Medulla oblongata (tissue), 1 donor: ENCODE measurements around the gene ARHGEF28.

Source experiments
- DNase-seq: peaks from one replicate; pipeline ENCODE4 v3.0.0-alpha.2; 2015; ENCODE audit errors: extremely low spot score

ARHGEF28 gene

DNA sequence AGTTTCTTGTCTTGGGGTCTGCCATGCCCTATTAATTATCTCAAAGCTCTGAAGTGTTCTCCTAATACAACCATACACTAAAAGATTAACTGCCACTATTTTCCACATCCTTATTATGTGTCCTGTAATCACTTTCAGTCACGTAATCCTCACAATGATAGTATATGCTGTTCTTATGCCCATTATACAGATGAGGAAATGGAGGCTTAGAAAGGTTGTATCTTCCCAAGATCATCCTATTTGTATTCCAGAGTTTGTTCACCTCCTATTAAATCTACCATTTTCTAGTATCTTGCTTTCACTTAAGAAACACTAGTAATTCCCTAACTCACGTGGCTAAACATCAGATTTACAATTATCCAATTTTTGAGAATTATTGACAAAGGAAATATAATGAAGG lies 2.9 kb upstream of the ARHGEF28 start:
- DNase-seq: no peak

DNA sequence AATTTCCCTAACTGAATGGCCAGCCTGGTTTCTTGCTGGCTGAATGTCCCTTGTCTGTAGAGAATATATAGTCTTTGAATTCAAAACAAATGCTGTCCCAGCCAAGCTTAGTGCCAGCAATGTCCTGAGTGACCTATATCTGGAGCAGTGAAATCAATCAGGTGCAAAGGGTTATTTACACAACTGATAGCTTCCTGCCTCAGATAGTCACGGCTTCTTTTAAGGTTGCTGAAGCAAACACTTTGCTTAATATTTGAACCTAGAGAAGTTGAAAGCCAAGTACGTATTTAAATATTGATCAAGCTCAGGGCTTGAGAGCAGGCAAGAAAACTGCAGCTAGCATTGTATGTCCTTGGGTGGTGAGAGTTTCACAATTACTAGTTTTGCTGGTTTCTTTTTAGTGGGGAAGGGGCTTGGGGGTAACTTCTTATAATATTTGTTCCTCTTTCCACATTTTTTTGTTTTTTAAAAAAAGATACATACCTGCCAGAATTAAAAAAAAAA lies 2.0 kb upstream of the ARHGEF28 start:
- no peak for DNase-seq

DNA sequence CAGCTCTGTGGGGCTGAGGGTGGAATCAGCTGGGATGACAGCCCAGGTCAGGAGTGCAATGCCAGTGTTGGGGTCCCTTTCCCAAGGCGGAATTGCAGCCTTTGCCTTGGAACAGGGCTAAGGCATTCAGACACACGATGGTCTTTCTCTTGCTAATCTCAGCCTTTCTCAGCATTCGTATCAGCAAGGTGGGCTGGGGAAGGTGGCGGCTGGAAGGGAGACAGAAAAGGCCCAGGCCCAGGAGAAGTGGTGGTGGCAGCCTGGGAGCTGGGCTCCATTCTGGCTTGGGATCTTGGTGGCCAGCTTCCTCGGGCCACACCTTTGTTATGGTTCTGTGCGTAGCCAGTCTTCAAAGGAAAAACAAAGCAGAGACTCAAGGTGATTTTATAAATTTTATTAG lies 1.1 kb upstream of the ARHGEF28 start:
- no peak for DNase-seq

DNA sequence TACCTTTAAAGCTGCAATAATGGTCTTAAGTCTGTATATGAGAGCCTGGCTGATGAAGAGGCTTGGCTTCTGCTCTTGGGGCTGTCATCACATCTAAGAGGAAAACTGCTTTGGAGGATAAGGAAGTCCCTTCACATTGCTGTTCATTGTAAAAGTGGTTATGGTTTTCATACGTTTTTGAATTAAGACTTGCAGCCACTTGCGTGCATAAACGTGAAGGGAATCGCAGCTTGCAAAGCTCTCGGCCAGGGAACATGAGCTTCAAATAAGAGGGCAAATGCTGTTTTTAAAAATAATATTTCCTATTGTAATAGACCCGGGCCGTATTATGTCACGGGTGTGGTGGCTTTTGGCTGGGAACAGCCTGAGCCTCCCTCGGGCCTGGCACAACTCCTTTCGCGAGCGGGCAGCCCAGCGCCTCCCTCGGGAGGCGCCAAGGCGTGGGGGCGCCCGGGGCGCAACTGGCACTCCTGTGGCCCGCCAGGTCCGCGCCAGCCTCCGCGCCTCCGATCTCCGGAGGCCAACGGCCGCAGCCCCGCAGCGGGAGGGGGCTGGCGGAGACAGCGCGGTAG lies 538 bp upstream of the ARHGEF28 start:
- peak; percentile 7 for DNase-seq

DNA sequence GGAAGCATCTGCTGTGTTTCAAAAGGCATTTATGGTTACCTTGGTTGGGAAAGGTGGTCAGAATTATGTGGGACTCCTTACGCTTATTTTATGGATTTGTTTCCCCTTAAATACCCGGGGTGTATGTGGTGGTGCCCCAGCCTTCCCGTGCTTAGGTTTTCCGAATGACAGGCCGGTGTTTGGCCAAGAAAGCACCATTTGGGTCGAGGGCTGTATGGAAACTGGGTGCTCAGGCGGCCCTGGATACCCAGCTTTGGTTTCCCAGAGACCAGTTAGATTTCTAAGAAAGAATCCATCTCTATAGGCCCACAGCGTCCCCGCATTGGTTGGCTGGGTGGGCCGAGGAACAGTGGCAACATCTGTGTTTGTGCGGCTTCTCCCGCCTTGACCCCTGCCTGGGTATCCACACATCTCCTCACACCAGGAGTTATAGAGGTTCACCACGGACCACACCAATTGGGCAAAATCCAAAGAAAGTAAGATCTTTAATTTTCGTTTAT lies 868 bp downstream of the ARHGEF28 start:
- no peak for DNase-seq

DNA sequence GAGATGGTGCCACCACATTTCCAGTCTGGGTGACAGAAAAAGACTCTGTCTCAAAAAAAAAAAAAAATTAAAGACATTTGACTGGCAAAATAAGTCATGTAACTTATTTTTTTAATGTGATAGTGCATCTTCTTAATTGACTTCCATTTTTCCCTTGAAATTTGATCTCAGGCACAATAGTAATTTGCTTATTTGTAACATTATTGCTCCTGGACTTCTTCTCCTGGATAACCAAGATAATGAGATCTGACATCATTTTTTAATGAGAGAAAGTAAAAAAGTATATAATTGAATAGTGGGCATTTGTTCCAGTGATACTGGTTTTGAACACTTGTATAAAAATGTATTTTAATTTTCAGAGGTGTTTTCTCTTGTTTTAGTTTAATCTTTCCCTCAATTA lies 3.5 kb downstream of the ARHGEF28 start:
- no peak for DNase-seq

DNA sequence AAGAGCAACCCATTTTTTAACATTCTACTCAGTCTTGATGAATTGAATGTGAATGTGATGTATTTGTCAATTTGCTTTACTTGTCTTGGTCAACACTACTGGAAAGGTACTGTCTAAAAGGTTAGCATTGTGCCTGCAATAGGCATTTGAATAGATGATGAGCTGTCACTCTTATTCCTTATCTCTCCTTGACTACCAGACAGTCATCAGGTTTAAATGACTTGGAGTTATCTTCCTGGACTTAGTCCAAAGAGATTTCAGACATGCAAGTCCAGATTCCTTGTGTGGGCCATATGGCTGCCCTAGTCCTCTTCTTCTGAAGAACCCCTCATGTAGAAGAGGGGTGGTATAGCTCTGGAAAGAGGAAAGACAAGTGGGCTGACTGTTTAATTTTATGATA lies 4.8 kb downstream of the ARHGEF28 start:
- no peak for DNase-seq

DNA sequence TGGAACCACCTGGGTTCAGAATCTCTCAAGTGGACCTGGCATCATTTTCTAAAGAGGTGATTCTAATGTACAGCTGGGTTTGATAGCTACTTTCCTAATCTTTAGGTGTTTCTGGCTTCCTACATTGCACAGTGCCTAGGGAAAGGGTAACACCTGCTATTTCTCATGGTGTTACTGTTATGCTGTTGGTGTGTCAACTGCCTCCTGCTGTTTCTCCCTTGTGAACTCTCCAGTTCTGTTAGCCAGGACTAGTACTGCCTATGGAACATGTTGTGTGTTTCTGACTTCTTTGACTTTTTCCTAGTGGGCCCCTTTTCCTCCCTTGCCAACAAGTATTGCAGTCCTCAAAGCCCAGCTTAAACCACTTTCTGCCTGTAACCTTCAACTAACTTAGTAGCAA lies 5.5 kb downstream of the ARHGEF28 start:
- DNase-seq: no peak

DNA sequence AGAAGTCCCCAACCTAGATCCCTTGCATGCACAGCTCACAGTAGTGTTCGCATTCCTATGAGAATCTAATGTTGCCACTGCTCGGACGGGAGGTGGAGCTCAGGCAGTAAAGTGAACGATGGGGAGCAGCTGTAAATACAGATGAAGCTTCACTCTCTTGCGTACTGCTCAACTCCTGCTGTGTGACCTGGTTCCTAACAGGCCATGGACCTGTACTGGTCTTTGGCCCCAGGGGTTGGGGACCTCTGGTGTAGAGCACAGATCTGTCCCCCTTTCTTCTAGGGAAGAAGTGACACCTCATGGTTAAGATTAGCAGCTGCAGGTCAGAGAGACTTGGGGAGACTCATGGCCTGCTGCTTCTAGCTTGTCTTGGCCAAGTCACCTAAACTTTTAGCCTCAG lies 7.1 kb downstream of the ARHGEF28 start:
- no peak for DNase-seq

DNA sequence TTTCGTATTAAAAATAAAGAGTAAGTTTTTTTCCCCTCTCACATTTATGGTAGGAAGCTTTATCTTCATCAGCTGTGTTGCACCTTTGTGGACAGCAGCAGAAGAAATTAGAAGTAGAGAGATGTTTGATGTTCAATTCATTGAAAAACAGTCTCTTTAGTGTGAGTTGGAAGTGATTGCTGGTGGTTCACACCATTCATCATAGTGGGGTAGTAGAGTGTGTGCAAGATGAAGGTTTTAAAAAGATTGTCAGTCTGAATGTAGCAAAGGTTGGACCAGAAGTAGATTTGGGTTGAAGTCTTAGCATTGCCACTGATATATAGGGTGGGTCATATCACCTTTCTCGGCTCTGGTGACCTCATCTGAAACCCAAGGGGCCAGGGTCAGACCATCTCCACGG lies 10.4 kb downstream of the ARHGEF28 start:
- DNase-seq: no peak

DNA sequence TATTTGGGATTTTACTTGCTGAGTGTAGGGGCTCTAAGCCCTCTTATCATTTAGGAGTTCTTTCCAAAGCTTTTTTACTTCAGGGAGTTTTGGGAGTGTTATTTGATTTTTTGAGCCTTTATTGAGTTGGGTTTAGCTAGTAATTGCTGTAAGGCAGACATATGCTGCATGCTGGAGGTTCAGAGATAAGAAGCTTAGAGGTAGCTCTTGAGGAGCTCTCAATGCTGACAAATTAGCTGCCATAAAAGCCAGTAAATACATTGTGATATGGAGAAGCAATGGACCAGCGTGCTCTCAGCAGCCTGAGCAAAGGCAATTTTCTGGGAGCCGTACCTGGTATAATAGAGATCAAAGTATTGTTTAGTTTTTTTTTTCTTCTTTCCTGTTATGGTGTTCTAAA lies 11.6 kb downstream of the ARHGEF28 start:
- DNase-seq: no peak

DNA sequence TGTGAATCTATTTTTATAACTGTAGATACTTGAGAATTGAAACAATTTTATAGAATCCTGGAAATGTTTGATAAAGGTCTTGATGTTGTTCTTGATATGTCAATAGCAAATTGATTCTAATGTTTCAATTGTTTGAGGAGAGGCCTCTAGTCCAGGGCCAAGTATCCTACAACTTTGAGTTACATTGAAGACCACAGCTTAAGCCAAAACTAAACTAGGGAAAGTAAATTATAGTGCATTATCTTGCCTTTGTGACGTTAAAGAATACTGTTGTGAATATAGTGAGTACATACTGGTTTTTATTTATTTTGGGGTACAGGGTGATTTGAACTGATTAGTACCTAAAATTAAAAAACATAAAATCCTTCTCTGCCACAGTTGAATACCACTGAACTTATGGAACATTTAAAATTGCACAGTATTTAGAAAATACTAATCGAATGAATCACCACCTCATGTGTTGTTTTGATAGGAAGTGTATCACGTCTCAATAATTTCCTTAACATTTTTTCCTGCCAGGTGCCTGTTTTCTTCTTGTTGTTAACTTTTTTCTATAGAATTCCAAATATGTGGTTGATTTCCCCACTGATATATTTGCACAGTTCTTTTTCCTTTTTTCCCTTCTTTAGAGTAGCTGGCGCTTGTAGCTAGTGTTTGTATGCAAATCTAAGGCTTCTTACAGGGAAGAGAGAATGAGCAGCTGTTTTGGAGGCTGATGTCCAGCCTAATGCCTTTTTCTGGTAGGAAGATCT lies 12.5 kb downstream of the ARHGEF28 start:
- no peak for DNase-seq

DNA sequence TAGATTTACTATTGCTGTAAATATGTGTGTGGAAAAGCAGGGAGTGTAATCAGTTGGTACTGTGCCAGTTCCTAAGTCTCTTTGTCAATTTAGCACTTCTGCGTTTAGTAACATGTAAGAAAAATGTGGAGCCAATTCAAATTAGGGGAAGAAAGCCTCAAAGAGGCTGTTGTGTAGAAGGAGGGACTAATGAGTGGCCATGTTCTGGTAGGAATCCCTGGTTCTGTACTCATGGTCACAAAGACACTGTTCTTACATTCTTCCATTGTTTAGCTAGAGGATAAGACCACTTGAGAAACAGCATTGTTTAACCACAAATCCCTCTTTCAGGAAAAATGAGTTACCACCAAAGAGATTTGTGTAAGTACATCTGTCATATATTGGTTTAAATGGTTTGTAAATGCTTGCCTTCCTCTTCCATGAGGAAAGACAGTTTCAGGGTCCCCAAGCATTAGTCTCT lies 14.9 kb downstream of the ARHGEF28 start:
- no peak for DNase-seq

DNA sequence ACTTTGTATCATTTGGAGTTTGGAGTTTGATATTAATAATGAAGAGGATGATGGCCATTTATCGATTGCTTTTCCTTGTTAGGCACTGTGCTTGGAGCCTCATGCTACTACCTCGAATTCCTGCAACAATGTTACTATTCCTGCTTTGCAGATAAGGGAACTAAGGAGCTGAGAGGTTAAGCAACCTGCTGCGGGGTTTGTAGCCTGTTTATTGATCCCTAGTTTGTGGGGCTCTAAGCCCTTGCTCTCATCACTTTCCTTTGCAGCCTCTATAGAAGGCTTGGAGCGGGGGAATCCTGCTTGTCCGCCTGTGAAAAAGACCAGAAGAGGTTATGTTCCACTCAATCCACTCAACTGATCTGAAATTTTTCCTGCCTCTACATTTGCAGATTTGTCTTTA lies 15.8 kb downstream of the ARHGEF28 start:
- no peak for DNase-seq

DNA sequence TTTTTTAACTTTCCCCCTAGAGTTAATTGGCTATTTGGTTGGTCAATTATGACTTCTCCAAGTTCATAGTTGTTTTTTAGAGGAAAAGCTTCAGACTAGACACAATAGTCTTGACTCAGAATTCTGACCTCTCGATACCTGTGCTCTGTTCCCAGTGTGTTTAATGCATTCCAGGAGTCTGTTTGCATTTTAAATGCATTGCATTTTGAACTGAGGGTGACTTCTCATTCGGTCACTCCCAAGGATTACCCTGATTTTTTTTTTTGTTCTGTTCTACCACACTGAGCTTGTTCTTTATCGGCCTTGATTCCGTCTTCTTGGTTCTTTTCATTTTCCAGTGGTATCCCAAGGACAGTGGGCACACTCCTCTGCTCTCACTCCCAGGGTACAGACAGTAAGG lies 16.3 kb downstream of the ARHGEF28 start:
- DNase-seq: no peak

DNA sequence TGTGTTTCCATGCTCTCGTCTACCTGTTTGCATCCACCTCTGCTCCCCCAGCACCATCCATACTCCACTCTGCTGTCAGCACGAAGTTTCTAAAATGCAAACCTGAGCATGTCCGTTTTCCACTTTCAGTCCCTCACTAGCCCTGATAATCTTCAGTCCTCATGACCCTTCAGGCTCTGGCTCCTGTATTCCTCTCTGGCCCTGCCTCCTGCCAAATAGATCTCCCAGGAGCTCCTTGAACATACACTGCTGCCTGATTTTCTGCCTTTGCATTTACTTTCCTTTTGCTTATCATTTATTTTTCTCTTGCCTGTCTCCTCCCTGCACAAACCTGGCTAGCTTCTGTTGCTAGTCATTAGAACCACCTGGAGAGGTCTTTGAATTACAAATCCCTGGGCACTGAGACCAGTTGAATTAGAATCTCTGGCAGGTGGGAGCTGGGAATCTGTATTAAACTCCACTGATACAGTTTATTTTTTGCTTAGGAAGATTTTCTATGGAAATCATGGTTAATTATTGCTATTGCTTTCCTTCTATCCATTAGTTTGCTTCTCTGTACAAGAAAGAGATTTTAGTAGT lies 18.5 kb downstream of the ARHGEF28 start:
- no peak for DNase-seq

DNA sequence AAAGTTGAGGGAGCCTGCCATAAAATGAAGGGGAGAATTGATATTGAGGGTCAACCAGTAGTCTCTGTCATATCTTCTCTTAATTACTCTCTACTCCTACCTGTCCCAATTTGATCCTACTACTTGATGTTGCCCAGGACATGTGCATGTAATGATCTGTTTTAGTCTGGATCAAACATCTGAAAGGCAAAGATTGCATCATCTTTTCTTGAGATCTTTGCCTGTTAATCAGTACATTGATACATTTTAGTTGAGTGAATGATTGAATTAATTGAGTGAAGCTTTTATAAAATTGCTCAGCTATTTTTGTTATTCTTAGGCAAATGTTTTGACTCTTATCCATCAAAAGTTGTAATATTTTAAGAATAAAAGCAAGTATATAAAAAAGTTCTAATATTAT lies 21.7 kb downstream of the ARHGEF28 start:
- DNase-seq: no peak

DNA sequence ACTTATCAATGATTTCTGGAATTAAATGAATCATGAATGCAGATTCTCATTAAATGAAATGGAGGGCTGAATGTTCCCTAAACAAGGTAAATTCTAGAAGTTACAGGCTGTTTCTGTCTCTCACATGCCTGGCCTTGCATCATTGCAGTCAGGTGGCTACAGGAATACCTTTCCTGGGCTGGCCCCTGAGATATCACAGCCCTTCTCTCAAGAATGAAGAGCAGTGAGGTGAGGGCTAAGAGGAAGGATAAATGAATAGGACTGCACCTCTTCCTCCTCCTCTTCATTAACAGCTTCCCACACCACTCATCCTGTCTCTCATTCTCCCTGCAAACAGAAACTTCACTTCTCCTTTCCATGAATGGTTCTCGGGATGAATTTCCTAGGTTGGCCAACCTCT lies 22.5 kb downstream of the ARHGEF28 start:
- no peak for DNase-seq

DNA sequence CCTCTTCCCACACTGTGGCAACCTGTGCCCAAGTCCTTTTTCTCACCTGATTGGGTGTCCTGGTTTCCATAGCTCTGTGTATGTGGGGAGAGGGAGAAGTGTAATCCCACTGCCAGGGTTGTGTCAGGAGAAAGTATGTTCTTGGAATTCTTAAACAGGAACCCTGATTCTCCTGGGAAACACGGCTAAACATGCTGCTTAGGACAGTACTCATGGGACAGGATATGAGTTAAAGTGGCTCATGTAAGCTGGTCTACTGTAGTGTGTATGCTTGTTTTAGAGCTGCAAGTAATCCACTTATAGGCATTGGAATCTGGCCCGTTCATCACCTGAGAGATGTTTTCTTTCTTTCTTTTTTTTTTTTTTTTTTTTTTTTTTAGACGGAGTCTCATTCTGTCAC lies 23.9 kb downstream of the ARHGEF28 start:
- no peak for DNase-seq

DNA sequence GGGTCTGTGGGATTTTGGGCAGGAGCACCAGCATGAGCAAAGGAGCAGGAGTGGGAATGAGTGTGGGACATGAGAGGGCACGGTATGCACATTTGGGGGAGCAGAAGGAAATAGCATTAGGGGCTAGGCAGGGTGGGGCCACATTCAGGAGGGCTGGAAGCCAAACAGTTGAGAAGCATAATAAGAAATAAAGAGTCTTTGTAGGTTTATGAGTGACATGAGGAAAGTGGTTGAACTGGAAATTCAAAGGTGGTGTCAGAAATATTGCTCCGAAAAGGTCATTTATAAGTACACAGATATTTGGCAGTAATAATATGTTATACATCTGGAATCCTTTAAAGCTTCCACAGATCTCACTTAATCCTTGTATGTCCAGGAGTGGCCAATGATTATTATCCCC lies 26.4 kb downstream of the ARHGEF28 start:
- no peak for DNase-seq

DNA sequence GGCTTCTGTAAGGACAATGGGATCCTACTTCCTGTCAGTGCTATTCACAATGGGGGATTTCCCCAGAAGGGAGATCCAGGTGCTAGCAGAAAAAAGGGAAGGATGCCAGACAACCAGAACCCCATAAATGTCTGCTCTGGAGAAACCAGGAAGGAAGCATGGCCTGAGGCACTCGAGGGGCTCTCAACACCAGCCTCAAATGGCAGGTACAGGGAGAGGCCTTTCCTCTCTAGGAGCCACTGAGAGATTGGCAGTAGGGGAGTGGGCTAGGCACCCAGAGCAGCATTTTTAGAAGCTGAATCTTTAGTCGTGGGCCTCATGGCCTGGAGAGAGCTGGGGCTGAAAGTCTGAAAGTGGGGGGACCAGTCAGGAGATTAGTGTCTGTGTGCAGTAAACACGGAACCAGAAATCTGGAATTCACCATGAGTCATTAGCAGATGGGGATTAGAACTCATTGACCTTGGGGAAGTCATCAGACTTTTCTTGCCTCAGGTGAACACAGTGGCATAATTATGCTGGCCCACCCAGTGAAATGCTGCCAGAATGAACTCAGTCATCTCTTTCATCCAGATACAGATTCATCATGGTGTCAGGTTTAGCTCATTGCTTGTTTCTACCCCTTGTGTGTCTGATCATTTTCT lies 28.3 kb downstream of the ARHGEF28 start:
- peak; percentile 20 for DNase-seq

DNA sequence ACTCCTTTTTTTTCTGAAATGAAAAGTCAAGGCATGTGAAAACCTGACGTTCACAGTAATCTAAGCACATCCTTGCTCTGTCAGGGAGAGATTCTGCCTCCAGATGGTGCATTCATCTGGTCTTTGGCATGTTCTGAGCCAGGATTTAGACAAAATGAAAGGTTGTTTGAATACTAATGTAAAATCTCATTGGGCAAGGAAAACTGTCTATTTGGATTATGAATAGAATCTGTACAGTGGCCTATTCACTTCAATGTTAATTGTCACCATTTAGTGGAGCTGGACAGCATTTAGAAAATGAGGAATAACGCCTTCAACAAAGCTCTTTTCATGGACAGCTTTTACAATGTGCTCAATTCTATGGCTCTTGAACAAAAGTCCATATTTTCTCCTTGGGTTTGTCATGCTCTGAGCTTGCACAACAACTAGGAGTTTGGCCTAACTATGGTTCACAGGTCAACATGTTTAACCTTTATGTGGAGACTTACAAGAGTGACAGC lies 28.9 kb downstream of the ARHGEF28 start:
- DNase-seq: peak; percentile 84
